Transverse colon (tissue), 4 donors: Measurements from ENCODE around the gene VWA3A. TPM values are rescaled to one million over a fixed set of nuclear protein-coding genes. Genes with fewer than 3 reads are reported as not detected.

Source experiments
- DNase-seq: peaks from one replicate; pipeline ENCODE4 v3.0.0-alpha.2; 2019
- H3K27ac ChIP-seq, 4 donors: fragments of 200-600 bp; sonication (generic); 2 replicates each; pipeline ENCODE4 v1.5.1; 2016 to 2018; ENCODE audit warnings: inconsistent platforms in 4 of 4
- H3K27me3 ChIP-seq: fragments of 200-600 bp; sonication (generic); 2 replicates; pipeline ENCODE4 v1.5.1; 2017; ENCODE audit warnings: inconsistent platforms
- H3K36me3 ChIP-seq, 4 donors: fragments of 200-600 bp; sonication (generic); 2 replicates each; pipeline ENCODE4 v1.5.1; 2017 to 2019; ENCODE audit warnings: inconsistent platforms in 4 of 4
- H3K4me1 ChIP-seq, 4 donors: fragments of 200-600 bp; sonication (generic); 2 replicates each; pipeline ENCODE4 v1.5.1; 2017 to 2020; ENCODE audit warnings: inconsistent platforms in 4 of 4
- H3K4me3 ChIP-seq, 4 donors: fragments of 200-600 bp; sonication (generic); 1 replicate in 1 of 4; 2 replicates in 3 of 4; pipeline versions ENCODE4 v1.5.1 to v1.6.1; 2017 to 2019; ENCODE audit warnings: inconsistent platforms in 4 of 4
- H3K9me3 ChIP-seq, 2 donors: fragments of 200-600 bp; sonication (generic); 2 replicates each; pipeline ENCODE4 v1.5.1; 2017 to 2019; ENCODE audit warnings: inconsistent platforms in 2 of 2
- CTCF ChIP-seq, 5 experiments: fragments of 200-600 bp in 3 of 5; fragments of 450-650 bp in 2 of 5; sonication (generic) in 3 of 5; IDR thresholded peaks; 1 replicate in 2 of 5; 2 replicates in 3 of 5; pipeline ENCODE4 v1.5.1; 2016 to 2017; ENCODE audit warnings: antibody characterized with exemption in 5 of 5, inconsistent platforms in 3 of 5, mild to moderate bottlenecking in 2 of 5, moderate library complexity in 1 of 5
- EP300 ChIP-seq: sonication (generic); formaldehyde crosslinking; IDR thresholded peaks from one replicate; pipeline ENCODE4 v1.6.1; 2017; ENCODE audit warnings: antibody characterized with exemption, low read depth
- POLR2A ChIP-seq: fragments of 450-650 bp; IDR thresholded peaks from one replicate; pipeline ENCODE4 v1.6.1; 2016; ENCODE audit warnings: antibody characterized with exemption, mild to moderate bottlenecking, moderate library complexity
- POLR2AphosphoS5 ChIP-seq, 3 donors: sonication (generic); formaldehyde crosslinking; IDR thresholded peaks; one replicate each; pipeline ENCODE4 v1.6.1; 2016; ENCODE audit warnings: antibody characterized with exemption in 3 of 3
- WGBS, 2 donors: methylation state at CpG; one replicate each; pipeline ENCODE4 v1.1.5; 2018; ENCODE audit warnings: low coverage in 1 of 2; 5-methylcytosine and 5-hydroxymethylcytosine counted together
- in situ Hi-C, 4 donors: fragments of 200-750 bp; cut with MboI; loops; one replicate each; pipeline versions ENCODE4 v1.15.0 to v1.15.1; 2017; ENCODE audit warnings: low sequenced_read_pairs in 3 of 4, low pct_ligation_motif_present in 1 of 4, low pct_unique_long_range_greater_than_20kb in 1 of 4
- intact Hi-C: fragments of 100-400 bp; cut with DNase I; formaldehyde crosslinking; loops from one replicate; pipeline ENCODE4 v1.15.1; 2023; ENCODE audit warnings: low total_unique reads
- total RNA-seq, 4 donors: library from RNA; depleted of rRNA; stranded (reverse); fragments of >200 nt; gene quantifications; one replicate each; pipeline ENCODE4 v1.1.0, GENCODE V29; 2016

VWA3A gene
- total RNA-seq, 4 donors from 2014 or later = 0.14 TPM; not detected in 3

- WGBS, 2 donors = 74% methylated on average over 8 of the region's 8 CpGs; no CpG with 5 or more reads in 1 of the 2 donors
- intact Hi-C loops (no loop called here), in situ Hi-C loops (no loop called here)
- no peak overlapping the region for H3K4me3 ChIP-seq
- no peaks in the 10 kb centered on the region for H3K4me1 ChIP-seq
- no peaks in the 10 kb centered on the region for H3K9me3 ChIP-seq
- no peak overlapping the region for H3K27ac ChIP-seq
- no peak for TF ChIP-seq POLR2AphosphoS5 (IDR thresholded peaks at IDR 0.05)
- no peak for TF ChIP-seq POLR2A
- no peak for TF ChIP-seq EP300
- H3K36me3 ChIP-seq = no peaks in the 10 kb centered on the region
- no peak for DNase-seq
- no peaks in the 10 kb centered on the region for H3K27me3 ChIP-seq
Measured at GRCh38 chr16:22138482-22138881, 46.1 kb downstream of the VWA3A start.

- H3K27ac ChIP-seq = no peak overlapping the region
- no peaks in the 10 kb centered on the region for H3K9me3 ChIP-seq
- no peak overlapping the region for H3K4me3 ChIP-seq
- intact Hi-C loops (no loop called here), in situ Hi-C loops (no loop called here)
- no peaks in the 10 kb centered on the region for H3K4me1 ChIP-seq
- H3K36me3 ChIP-seq = no peaks in the 10 kb centered on the region
- WGBS, 2 donors = 75% methylated on average over 7 of the region's 7 CpGs; no CpG with 5 or more reads in 1 of the 2 donors
- TF ChIP-seq CTCF (IDR thresholded peaks at IDR 0.05) = no peak
- no peak for TF ChIP-seq EP300
- no peak for TF ChIP-seq POLR2AphosphoS5 (IDR thresholded peaks at IDR 0.05)
- no peak for TF ChIP-seq POLR2A
- H3K27me3 ChIP-seq = no peaks in the 10 kb centered on the region
- no peak for DNase-seq
Measured at GRCh38 chr16:22139008-22139407, 46.7 kb downstream of the VWA3A start.

- Histone ChIP-seq H3K27me3 (no peaks in the 10 kb centered on the region), H3K36me3 (no peaks in the 10 kb centered on the region), H3K4me3 (no peak overlapping the region), H3K27ac (no peak overlapping the region), H3K9me3 (no peaks in the 10 kb centered on the region), H3K4me1 (no peaks in the 10 kb centered on the region)
- WGBS, 2 donors = 67 to 69% methylated on average over 1 of the region's 1 CpG
- intact Hi-C loops = no loop called here
- no peak for TF ChIP-seq POLR2A
- TF ChIP-seq EP300 = no peak
- TF ChIP-seq POLR2AphosphoS5 (IDR thresholded peaks at IDR 0.05) = no peak
- TF ChIP-seq CTCF (IDR thresholded peaks at IDR 0.05) = no peak
- in situ Hi-C loops = no loop called here
- no peak for DNase-seq
Measured at GRCh38 chr16:22139732-22140131, 47.4 kb downstream of the VWA3A start.

- WGBS, 2 donors = 69% methylated on average over 1 of the region's 1 CpG; no CpG with 5 or more reads in 1 of the 2 donors
- intact Hi-C loops = no loop called here
- DNase-seq = no peak
Measured at GRCh38 chr16:22141767-22142166, 49.4 kb downstream of the VWA3A start.

More at GRCh38 chr16:22141767-22142166, 49.4 kb downstream of the VWA3A start:
- TF ChIP-seq POLR2AphosphoS5 (IDR thresholded peaks at IDR 0.05) = no peak
- peak in 2 of 5 experiments; percentile 9 to 13 for TF ChIP-seq CTCF (IDR thresholded peaks at IDR 0.05)
- Histone ChIP-seq H3K27me3 (no peaks in the 10 kb centered on the region), H3K4me1 (no peaks in the 10 kb centered on the region), H3K36me3 (no peaks in the 10 kb centered on the region), H3K27ac (no peak overlapping the region), H3K9me3 (no peaks in the 10 kb centered on the region), H3K4me3 (no peak overlapping the region)
- in situ Hi-C loops = no loop called here
